Measurements from ENCODE around the gene GHR. TPM values are rescaled to one million over a fixed set of nuclear protein-coding genes. Genes with fewer than 3 reads are reported as not detected.

GHR gene
- total RNA-seq, 3 donors from 2014 or later (not counting 1 experiment from before 2014, with no cell fraction given): not detected

GRCh38 chr5:42592401-42593140, 169.3 kb downstream of the GHR start:
- no peak overlapping the region for H3K27ac Mint-ChIP-seq
- Histone ChIP-seq H3K4me1 (ENCODE audit: control insufficient read depth, insufficient read depth, low read length) (no peaks in the 10 kb centered on the region), H3K36me3 (ENCODE audit: control insufficient read depth, insufficient read depth, low read length) (no peaks in the 10 kb centered on the region), H3K27ac (ENCODE audit: low read length) (no peak overlapping the region), H3K9me3 (ENCODE audit: control insufficient read depth, insufficient read depth, low read length) (no peaks in the 10 kb centered on the region), H3K27me3 (ENCODE audit: control insufficient read depth, insufficient read depth, low read length) (no peaks in the 10 kb centered on the region), H3K4me3 (ENCODE audit: low read length) (no peak overlapping the region)
- ATAC-seq (no peak), DNase-seq (no peak)
- H3K36me3 Mint-ChIP-seq: no peaks in the 10 kb centered on the region
- intact Hi-C loops (cut with micrococcal nuclease): no loop called here
- peaks cover 0 to 6% of the 10 kb centered on the region in 2 donors for H3K4me1 Mint-ChIP-seq
- H3K27me3 Mint-ChIP-seq (ENCODE audit: low read depth in 2 of 2): peaks cover 8 to 30% of the 10 kb centered on the region in 2 donors
- WGBS (ENCODE audit: insufficient coverage): 83% methylated on average over 2 of the region's 5 CpGs
- no peak for TF ChIP-seq CTCF (IDR thresholded peaks at IDR 0.05)
- H3K4me3 Mint-ChIP-seq: no peak overlapping the region
- H3K9me3 Mint-ChIP-seq: peaks cover 0 to 2% of the 10 kb centered on the region in 2 donors

GRCh38 chr5:42593591-42593990, 170.4 kb downstream of the GHR start:
- ATAC-seq: no peak
- no peak for TF ChIP-seq CTCF (IDR thresholded peaks at IDR 0.05)
- Histone ChIP-seq H3K27me3 (ENCODE audit: control insufficient read depth, insufficient read depth, low read length) (no peaks in the 10 kb centered on the region), H3K4me3 (ENCODE audit: low read length) (no peak overlapping the region), H3K9me3 (ENCODE audit: control insufficient read depth, insufficient read depth, low read length) (no peaks in the 10 kb centered on the region), H3K27ac (ENCODE audit: low read length) (no peak overlapping the region), H3K36me3 (ENCODE audit: control insufficient read depth, insufficient read depth, low read length) (no peaks in the 10 kb centered on the region), H3K4me1 (ENCODE audit: control insufficient read depth, insufficient read depth, low read length) (no peaks in the 10 kb centered on the region)
- intact Hi-C loops (cut with micrococcal nuclease): no loop called here
- H3K9me3 Mint-ChIP-seq: peaks cover 0 to 2% of the 10 kb centered on the region in 2 donors
- H3K27me3 Mint-ChIP-seq (ENCODE audit: low read depth in 2 of 2): peaks cover 4 to 29% of the 10 kb centered on the region in 2 donors
- H3K4me1 Mint-ChIP-seq: peaks cover 0 to 6% of the 10 kb centered on the region in 2 donors
- no peak overlapping the region for H3K27ac Mint-ChIP-seq
- DNase-seq: no peak
- no peak overlapping the region for H3K4me3 Mint-ChIP-seq
- no peaks in the 10 kb centered on the region for H3K36me3 Mint-ChIP-seq

GRCh38 chr5:42595597-42595996, 172.4 kb downstream of the GHR start:
- Histone ChIP-seq H3K4me3 (ENCODE audit: low read length) (no peak overlapping the region), H3K9me3 (ENCODE audit: control insufficient read depth, insufficient read depth, low read length) (no peaks in the 10 kb centered on the region), H3K27me3 (ENCODE audit: control insufficient read depth, insufficient read depth, low read length) (no peaks in the 10 kb centered on the region), H3K36me3 (ENCODE audit: control insufficient read depth, insufficient read depth, low read length) (no peaks in the 10 kb centered on the region), H3K4me1 (ENCODE audit: control insufficient read depth, insufficient read depth, low read length) (no peaks in the 10 kb centered on the region), H3K27ac (ENCODE audit: low read length) (no peak overlapping the region)
- Mint-ChIP-seq H3K9me3 (peaks cover 0 to 2% of the 10 kb centered on the region in 2 donors), H3K4me1 (peaks cover 0 to 6% of the 10 kb centered on the region in 2 donors), H3K27me3 (ENCODE audit: low read depth in 2 of 2) (peaks cover 3 to 17% of the 10 kb centered on the region in 2 donors), H3K27ac (no peak overlapping the region), H3K36me3 (no peaks in the 10 kb centered on the region), H3K4me3 (no peak overlapping the region)
- TF ChIP-seq CTCF (IDR thresholded peaks at IDR 0.05): no peak
- ATAC-seq: no peak
- intact Hi-C loops (cut with micrococcal nuclease): no loop called here
- WGBS (ENCODE audit: insufficient coverage): 42% methylated on average over 2 of the region's 2 CpGs
- DNase-seq: no peak

- Histone ChIP-seq H3K4me3 (ENCODE audit: low read length) (no peak overlapping the region), H3K4me1 (ENCODE audit: control insufficient read depth, insufficient read depth, low read length) (no peaks in the 10 kb centered on the region), H3K27ac (ENCODE audit: low read length) (no peak overlapping the region), H3K9me3 (ENCODE audit: control insufficient read depth, insufficient read depth, low read length) (no peaks in the 10 kb centered on the region), H3K27me3 (ENCODE audit: control insufficient read depth, insufficient read depth, low read length) (no peaks in the 10 kb centered on the region), H3K36me3 (ENCODE audit: control insufficient read depth, insufficient read depth, low read length) (no peaks in the 10 kb centered on the region)
- H3K27ac Mint-ChIP-seq: no peak overlapping the region
- no peak for TF ChIP-seq CTCF (IDR thresholded peaks at IDR 0.05)
- no peak for DNase-seq
- peaks cover 0 to 6% of the 10 kb centered on the region in 2 donors for H3K4me1 Mint-ChIP-seq
- no peak for ATAC-seq
- no peak overlapping the region for H3K4me3 Mint-ChIP-seq
- WGBS (ENCODE audit: insufficient coverage): no CpG with 5 or more reads among the region's 1 CpG
- intact Hi-C loops (cut with micrococcal nuclease): no loop called here
- H3K27me3 Mint-ChIP-seq (ENCODE audit: low read depth in 2 of 2): peaks cover 3 to 17% of the 10 kb centered on the region in 2 donors
- H3K36me3 Mint-ChIP-seq: no peaks in the 10 kb centered on the region
- peaks cover 0 to 2% of the 10 kb centered on the region in 2 donors for H3K9me3 Mint-ChIP-seq
Measured at GRCh38 chr5:42596817-42597216, 173.6 kb downstream of the GHR start.
